Smooth muscle cell of the pulmonary artery (primary cell): ENCODE measurements around the gene CPEB4. TPM values are rescaled to one million over a fixed set of nuclear protein-coding genes. Genes with fewer than 3 reads are reported as not detected.

Source experiments
- total RNA-seq: library from RNA; depleted of rRNA; stranded (reverse); fragments of >200 nt; gene quantifications from 2 replicates; pipeline ENCODE4 v1.2.3, GENCODE V29; 2014

Gene CPEB4
- total RNA-seq, result 30.1 and 39.9 TPM in 2 replicates

DNA sequence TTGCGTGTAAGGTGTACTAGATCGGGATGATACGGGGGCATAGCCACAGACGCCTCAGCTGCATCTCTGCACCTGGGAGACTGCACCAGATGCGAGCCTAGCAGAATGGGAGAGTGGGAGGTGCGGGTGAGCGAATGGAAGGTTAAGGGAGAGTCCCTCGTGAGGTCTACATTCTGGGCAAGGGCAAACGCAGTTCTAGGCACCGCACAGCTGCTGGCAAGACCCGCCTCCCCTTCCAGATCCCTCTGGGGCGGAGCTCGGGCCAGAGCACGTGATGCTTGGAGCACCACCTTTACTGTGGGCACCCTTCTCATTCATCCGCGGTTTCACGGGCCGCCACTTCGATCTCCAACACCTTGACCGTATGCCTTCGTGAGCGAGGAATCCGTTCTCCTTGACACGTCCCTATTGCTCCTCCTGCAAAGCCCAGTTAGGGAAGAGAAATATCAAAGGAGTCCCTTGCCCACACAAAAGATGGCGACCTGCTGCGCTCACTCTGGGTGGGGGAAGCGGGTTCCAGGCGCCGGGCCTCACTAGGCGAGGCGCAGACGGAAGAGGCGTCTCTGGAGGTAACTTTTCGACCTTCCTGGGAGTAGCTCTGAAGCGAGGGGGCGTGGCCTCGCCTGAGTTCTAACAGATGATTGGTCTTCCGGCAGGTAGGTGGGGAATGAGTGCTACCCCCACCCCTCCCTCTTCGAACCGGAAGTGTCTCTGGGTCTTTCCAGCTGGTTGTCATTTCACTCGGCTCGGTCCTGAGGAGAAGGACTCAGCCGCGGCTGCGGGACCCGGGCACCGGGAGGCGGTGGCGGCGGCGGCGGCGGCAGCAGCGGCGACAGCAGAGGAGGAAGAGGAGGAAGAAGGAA is at the start of gene CPEB4:
TSS of gene CPEB4 (plus strand) at position 740 of the 863 bp plus-strand sequence. CDS start 1,385 bp downstream, outside the sequence.

DNA sequence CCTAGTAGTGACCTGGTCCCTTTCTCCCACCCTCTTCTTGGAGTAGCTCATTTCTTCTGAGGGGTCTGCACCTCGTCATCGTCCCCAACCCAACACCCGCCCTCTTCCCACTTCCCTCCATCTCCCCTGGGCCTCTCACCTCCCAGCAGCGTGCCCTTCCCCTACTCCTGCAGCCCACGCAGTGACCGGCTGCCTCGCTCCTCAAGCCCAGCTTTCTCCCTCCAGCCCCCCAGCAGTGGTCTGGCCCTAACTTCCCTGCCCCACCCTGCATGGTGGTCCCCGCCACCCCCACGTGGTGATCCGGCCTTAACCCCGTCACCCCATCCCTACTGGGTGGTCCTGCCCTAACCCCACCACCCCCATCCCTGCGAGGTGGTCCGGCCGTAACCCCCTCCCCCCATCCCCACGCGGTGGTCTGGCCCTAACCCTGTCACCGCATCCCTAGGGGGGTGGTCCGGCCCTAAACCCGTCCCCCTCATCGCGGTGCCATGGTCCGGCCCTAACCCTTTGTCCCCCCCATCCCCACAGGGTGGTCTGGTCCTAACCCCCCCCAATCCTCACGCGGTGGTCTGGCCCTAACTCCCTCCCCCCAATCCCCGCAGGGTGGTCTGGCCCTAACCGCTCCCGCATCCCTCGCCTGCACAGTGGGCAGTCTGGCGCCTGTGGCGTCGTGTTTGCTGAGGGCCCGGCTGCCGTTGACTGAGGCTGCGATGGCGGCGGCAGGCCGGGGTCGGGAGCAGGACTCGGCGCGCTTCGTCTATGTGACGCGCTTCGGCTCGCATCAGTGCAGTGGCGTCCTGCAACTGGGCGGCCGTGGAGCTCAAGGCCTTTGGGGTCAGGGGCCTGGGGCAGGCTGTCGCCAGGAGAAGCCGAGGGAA is 100.6 kb downstream of the CPEB4 start, which contains the start of gene C5orf47:
TSS of gene C5orf47 (plus strand) at position 617 of the 878 bp plus-strand sequence. CDS start at position 711, 94 bp downstream.

Other genes starting within 250 kb of the CPEB4 start
- not detected in 2 replicates for gene C5orf47, start 100.8 kb downstream of the CPEB4 start, total RNA-seq
- not detected in 2 replicates for gene NSG2, start 157.4 kb downstream of the CPEB4 start, total RNA-seq